ENCODE data around the gene CEP63. TPM values are rescaled to one million over a fixed set of nuclear protein-coding genes. Genes with fewer than 3 reads are reported as not detected.

CEP63 gene
- 25.3 TPM for polyA plus RNA-seq (2013, experiment 1 of 2; ENCODE audit: insufficient read length)
- polyA plus RNA-seq (2013, experiment 2 of 2; ENCODE audit: insufficient read length), result 27.5 TPM

DNA sequence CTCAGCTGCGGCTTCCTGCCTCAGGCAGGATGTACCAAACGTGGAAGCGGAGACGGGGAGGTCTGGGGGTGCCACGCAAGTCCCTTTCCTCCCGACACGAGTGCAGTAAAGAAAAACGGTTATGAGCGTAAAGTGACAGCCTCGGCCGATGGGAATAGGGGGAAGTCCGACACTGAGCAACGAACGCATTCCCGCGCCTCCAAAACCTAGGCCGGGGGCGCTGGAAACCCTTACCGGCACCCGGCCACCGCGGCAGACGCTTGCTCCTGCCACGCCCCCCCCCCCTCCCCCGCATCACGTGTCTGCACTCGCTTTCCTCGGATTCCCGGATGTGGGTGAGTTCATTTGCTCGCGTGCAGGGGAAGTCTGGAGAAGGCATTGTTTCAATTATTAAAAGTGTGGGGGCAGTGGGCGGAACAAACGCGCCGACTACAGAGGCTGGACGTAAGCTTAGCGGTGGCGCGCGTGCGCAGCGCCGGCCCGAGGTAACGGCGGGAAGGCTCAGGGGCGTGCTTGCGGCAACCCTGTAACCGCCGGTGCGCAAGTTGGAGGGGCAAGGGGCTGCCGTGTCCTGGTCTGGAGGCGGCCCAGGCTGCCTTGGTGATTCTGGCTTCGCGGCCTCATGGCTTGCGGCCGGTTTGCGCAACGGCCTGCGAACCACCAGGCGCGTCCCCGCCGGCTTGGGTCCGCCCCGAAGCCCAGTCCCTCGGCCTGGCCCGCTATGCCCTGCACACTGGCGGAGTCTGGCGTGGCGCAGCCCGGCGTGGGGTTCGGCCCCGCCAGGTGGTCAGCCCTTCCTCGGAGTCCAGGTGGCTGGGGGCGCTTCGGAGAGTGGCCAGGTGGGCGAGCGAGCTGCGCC, at the start of gene CEP63, which contains the start of gene ANAPC13:
CEP63 (plus strand) TSS at position 340 of the 859 bp plus-strand sequence. CDS start 9,264 bp downstream, outside the sequence.
ANAPC13 (minus strand) TSS at position 268 of the 859 bp plus-strand sequence. CDS start 3,081 bp downstream, outside the sequence.
- DNase-seq, result peak; percentile 99

- DNase-seq, result no peak
These were observed 48.6 kb upstream of the CEP63 start for GRCh38 chr3:134437211-134437752.

DNA sequence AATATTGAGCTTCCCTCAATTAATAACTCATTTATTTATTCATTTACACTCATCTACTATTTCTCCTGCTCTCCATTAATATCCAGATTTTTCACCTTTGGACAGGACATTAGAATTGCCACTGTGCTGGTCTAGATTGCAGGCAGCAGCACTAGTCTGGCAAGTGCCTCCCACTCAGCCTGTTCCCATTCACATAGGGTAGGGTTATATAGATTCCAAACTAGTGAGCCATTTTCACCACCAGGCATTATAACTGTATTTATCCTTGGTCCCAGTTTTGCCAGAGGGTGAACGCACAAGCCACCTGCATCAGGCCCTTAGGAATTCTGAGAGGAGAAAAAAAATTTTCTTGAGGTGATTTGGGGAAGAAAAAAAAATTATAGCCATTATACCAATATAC, 44.5 kb upstream of the CEP63 start:
- no peak for DNase-seq

DNA sequence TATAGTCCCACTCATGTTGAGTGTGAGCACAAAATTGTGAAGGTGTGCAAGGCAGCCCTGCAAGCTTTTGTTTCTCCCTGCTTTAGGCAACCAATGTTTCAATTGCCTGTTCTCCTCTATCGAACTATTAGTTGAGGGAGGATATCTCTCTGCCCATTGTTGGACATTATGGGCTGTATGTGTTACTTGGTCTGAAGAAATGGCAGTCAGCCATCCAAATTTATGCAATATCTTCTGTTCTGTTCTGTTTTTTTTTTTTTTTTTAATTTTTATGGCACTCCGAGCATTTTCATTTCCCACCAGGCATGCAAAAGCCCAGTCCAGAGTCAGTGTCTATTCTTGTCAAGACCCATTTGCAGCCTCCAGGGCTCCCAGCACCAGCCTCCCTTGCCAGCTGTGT, 44.0 kb upstream of the CEP63 start:
- DNase-seq, result no peak

DNA sequence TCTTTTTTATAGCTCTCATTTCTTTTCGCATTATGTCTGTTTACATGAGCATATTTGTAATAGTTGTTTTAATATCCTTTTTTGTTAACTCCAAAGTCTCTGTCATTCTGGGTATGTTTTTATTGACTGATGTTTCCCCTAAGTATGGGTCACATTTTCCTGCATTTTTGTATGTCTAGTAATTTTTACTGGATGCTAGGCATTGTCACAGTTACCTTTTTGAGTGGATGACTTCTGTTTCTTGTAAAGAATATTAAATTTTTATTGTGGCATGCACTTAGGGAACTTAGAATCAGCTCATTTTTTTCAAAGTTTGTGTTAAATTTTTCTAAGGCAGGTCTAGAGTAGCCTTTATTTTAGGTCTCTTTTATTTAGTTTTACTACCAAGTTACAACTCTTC, 40.8 kb upstream of the CEP63 start:
- no peak for DNase-seq

DNA sequence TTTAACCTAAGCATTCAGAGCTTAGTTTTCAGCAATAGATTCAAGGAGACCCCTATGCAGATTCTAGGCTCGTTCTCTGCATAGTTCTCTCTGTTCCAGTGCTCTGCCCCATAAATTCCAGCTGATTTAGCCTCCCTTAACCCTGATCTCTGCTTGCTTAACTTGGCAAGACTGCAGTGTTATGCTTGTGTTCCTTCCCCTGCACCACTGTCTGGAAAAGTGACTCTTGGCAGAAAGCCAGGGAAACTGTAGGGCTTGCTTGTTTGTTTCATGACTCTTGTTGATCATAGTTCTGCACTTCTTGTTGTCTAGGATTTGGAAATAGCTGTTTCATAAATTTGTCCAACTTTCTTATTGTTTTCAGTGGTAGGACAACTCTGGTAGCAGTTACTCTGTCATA, 40.2 kb upstream of the CEP63 start:
- DNase-seq, result peak; percentile 74

DNA sequence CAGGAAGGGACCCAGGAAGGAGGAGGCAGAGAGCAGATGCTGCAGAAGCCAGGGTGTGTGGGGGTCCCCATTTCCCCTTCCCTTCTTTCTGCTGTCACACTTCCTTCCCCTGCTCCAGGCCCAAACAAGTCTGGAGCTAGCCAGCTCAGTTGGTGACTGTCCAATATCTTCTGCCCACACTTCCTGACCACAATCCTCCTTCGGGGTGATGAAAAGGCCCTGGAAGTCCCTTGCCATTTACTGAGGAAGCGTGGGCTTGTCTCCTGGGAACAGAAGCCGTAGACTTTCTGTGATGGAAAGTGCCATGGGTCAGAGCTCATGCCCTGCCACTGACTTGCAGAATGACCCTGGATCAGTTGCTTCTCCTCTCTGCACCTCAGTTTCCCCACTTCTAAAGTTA, 39.1 kb upstream of the CEP63 start:
- peak; percentile 51 for DNase-seq

- no peak for DNase-seq
These were observed 38.5 kb upstream of the CEP63 start for GRCh38 chr3:134447351-134447750.

DNA sequence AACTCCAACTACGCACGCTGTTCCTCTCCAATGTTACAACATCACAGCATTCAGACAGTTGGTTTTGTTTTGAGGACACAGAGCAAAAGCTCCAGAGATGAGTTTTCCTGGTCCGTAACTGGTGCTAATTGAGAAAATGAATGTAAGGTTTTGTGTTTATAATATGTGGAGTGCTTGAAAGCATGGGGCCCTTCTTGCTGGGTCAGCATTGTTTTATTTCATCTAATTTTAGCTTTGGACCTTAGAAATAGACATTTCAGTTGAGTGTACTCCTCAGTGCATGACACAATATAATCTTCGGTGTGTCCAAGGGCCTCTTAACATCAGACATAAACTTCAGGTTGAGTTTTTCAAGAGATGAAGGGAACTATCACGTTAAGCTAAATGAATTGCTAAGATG, 37.2 kb upstream of the CEP63 start:
- no peak for DNase-seq

DNA sequence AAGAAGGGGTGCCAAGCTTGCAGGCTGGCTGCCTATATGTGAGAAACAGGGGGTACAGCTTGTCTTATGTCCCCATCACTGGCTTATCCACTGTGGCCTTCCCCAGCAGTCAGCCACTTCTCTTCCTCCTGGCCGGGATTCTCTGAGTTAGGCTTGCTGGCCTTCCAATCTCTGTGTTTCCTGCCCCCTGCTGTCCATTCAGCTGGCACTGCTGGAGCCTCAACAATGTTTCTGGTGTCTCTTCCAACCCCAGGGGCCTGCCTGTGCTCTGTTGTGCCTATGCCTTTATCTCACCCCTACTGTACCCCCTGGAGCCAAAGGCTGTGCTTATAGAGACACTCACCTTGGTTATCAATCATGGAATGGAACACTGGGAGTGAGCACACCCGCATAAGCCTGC, 36.6 kb upstream of the CEP63 start:
- peak; percentile 62 for DNase-seq

DNA sequence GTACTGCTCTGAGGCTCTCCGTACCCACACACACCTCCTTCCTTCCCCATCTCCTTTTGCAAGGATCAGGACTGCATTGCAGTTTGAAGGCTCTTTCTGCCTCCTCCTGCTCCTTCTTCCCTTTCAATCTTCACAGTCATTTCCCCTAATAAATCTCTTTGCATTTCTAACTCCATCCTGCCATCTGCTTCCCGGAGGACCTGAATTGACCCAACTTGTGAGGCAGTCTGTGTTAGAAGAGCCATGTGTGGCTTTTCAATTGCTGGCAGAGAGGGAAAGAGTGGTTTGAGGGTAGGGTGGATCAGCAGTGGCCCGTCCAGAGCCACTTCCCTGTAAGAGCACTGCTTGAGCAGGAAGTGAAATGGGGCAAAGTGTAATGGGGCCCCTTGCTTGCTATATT, 35.9 kb upstream of the CEP63 start:
- no peak for DNase-seq

DNA sequence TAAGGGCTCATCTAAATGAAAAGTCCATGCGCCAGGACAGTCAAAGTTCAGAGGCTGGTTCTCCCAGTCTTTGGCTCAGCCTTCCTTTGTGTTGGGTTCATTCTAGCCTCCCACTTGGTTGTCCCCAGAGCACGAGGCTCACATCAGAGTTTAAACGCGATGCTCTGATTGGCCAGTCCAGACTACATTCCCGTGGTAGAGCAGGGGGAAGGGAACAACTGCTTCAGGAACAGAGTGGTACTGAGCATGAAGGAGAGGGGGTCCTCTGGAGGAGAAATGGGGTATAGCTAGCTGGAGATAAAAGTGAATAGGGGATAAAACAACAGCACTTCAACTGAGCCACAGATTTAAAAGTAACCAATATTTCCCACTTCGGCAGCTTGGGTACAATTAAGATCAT, 32.2 kb upstream of the CEP63 start:
- DNase-seq, result peak; percentile 63

DNA sequence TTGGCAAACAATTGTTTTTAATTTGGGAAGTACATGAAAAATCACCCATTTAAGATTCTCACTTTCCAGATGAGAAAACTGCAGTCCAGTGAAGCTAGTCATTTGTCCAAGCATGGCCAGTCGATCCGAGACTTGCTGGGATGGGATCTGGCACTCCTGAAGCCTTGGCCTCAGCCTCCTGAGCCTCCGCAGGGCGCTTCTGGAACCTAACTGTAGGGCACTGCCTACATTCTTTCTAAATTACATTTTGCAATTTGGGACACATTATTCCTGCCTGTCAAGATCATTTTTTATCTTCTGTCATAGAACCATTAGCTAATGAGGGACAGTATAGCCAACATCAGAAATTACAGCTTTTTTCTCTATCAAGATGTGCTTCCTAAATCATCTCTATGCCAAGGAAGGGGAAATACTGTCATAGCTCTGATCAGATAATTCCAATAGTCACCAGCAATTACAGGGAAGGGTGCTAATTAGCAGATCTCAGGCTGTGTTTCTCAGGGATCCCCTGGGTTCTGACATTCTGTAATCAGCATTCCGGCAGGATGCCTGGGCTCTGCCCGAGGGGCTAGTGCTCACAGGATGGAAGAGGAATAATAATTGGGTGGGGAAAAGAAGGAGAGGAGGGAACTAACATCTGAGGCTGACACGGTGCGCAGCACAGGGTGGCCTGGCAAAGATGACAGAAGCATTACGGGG, 28.3 kb upstream of the CEP63 start:
- no peak for DNase-seq

DNA sequence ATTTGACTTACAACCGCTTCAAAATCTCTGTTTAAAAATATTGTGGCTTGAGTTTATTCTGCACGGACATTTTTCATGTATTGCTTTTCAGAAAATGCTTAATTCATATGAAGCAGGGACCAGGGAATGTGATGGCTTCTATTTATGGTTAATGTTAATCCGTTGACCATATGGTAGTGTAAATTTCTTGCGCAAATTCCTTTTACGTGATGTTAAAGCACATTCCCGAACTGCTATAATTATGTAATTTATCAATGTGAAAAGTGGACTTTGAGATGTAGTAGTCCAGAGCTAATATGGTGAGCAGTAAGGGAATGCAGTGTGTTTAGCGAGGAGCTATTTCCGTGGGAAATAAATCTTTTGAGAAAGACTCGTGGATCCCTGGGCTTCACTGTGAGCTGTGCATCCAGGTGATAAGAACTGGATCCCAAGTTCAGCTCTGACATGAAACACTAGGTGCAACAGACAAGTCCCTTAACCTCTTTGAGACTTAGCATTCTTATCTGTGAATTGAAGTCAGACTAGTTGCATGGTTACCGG, 27.4 kb upstream of the CEP63 start:
- DNase-seq, result no peak

GRCh38 chr3:134459562-134459961, 26.3 kb upstream of the CEP63 start:
- DNase-seq, result no peak

DNA sequence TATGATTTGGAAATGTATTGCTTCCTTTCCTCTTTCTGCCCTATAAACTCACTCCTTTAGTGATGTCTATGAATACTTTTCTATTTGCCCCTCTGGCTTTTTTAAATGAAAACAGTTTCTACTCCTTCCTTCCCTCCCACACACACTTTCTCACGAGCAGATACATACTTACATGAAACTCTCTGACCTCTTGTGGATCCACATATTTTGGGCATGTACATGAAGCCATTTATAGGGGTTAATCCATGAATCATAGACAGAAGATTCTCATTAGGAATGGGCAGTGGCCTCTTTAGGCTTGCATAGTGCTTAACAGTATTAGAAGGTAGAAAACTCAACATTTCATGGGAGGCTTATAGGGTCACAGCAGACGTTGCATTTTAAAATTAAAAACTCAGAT, 24.9 kb upstream of the CEP63 start:
- peak; percentile 97 for DNase-seq

- peak; percentile 90 for DNase-seq
These were observed 23.4 kb upstream of the CEP63 start for GRCh38 chr3:134462331-134462941.

DNA sequence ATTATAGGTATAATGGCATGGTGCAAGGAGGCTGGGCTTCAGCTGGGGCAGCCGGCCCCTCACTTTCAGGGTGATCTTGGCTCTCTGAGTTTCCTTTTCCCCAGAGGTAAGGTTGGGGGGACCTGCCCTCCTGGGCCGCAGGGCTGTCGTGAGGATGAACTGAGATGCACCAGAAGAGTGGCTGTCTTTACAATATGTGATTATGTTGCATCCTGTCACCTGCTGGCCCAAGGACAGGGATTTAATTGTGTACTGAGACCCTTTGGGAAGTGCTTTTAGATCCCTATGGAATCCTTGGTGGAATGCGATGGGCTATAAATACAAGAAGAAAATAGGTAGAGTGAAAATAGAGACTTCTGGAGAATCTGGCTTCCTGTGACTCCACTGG, 22.2 kb upstream of the CEP63 start:
- DNase-seq, result no peak

DNA sequence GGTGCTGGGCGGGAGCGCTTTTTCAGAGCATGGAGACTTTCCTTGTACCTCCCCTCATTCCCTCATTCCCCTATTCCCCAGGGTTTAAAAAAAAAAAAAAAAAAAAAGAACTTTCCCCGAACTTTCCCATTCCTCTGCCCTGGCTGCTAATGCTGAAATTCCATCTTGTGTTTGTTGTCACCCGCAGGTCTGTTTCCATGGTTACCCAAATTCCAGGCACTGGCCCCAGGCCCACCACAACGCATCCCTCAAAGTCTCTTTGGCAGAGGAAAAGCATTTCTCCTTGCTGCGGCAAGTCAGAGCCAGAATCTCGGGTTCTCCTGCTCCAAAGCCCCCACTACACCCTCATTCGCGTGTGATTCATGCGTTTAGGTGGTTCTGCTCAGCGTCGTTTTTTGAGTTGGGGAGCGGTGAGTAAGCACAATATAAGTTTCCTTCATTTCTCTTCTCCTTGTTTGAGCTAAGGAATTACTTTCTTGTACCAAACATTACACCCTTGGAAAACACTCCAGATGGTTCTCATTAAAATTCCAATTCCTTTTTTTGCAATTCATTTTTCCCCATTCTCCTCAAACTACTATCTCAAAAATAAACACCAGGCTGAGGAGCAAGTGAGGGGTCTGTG, 21.7 kb upstream of the CEP63 start:
- peak; percentile 100 for DNase-seq

DNA sequence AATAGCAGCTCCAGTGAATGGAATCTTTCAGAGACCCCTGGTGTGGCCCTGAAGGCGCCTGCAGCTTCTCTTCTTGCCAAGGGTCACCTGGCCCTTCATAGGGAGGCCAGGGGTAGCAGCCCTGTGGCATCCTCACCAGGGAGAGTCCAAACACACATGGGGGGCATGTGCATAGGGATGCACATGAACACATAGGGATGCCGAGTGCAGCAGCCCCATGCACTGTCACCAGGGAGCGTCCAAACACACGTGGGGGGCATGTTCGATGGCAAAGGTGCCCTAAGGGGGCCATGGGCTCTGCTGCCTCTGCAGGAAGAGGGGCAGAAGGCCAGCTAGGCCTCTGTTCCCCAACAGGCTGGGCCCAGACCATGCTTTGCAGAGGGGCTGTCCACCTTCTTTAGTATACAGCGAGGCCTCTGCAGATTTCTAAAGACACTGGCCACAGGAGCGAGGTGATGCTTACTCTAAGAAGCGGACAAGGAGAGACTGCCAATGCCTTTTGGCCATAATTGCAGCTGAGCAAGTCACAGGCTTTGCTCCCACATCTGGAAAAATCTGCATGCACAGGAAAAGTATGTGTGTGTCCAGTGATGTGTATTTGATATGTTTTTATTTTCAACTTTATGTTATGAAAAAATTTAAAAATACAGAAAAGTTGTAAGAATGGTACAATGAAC, 21.0 kb upstream of the CEP63 start:
- DNase-seq, result no peak

DNA sequence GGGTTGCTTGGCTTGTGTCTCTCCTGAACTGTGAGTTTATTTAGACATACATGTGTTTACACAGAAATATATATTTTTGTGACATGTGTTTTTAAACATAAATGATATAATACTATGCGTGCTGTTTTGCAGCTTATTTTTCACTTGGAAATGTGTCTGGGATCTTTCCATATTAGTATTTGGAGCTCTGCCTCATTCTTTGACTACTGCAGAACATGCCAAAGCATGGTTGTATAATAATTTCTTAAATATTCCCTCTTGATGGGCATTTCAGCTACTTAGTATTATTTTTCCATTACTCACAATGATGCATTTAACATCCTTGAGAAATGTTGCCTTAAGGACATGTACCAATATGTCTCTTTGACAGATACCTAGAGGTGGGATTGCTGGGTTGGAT, 19.5 kb upstream of the CEP63 start:
- DNase-seq, result peak; percentile 45

- no peak for DNase-seq
These were observed 17.3 kb upstream of the CEP63 start for GRCh38 chr3:134468519-134468918.

All from fibroblast of skin of scalp (primary cell).